Dermis blood vessel endothelial cell (primary cell): Measurements from ENCODE around the gene PCSK7. TPM values are rescaled to one million over a fixed set of nuclear protein-coding genes. Genes with fewer than 3 reads are reported as not detected.
A peak's percentile ranks its signal among the peaks of the same experiment; 100 is the strongest.
"Not testable (repeated sequence)": the region's sequence is repeated elsewhere in the genome, so short reads cannot be mapped to it uniquely, and the experiment has no call there.

ENCODE experiments used
- DNase-seq: peaks from one replicate; pipeline ENCODE4 v3.0.0; 2010
- total RNA-seq: library from RNA; depleted of rRNA; stranded (reverse); fragments of >200 nt; gene quantifications from 2 replicates; pipeline ENCODE4 v1.2.3, GENCODE V29; 2014

PCSK7 gene
- 54.1 and 63.5 TPM in 2 replicates for total RNA-seq

DNA sequence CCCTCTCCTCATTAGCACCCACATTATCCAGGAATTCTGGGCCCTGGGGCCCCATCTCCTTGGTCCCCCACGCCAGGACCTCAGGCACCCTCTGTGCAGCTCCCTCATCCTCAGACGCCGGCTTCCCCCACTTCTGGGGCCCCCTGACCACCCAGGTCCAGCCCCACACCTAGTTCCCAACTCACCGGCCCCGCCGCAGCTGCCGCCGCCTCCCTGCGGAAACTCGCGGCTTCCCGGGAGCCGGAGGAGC, at the start of gene PCSK7:
PCSK7 (minus strand) TSS at position 232 of the 250 bp plus-strand sequence. CDS start 2,229 bp downstream, outside the sequence.
- no peak for DNase-seq

- DNase-seq, result peak; percentile 93
Measured at GRCh38 chr11:117281159-117281558, 49.3 kb upstream of the PCSK7 start.

- no peak for DNase-seq
Measured at GRCh38 chr11:117279711-117280376, 48.0 kb upstream of the PCSK7 start.

- no peak for DNase-seq
Measured at GRCh38 chr11:117278347-117278746, 46.5 kb upstream of the PCSK7 start.

- no peak for DNase-seq
Measured at GRCh38 chr11:117273550-117274289, 41.8 kb upstream of the PCSK7 start.

- not testable (repeated sequence) for DNase-seq
Measured at GRCh38 chr11:117272175-117272574, 40.3 kb upstream of the PCSK7 start.

DNA sequence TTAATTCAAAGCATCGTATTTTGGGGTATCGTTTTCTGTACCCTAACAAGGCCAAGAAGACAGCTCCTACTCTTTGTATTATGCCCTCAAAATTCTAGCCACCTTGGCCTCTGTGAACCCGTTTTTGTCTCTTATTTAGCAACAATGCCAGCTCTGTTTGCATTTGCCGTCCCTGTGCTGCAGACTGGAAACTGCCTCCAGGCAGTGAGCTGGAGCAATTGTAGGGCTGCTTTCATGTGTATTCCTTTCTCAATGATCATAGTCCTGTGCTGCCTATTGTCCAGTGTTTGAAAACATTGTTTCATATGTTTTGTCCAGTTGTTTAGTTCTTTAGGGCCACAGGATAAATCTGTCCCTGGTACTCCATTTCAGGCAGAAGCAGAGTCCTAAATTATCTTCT, 39.3 kb upstream of the PCSK7 start:
- DNase-seq, result no peak

- no peak for DNase-seq
Measured at GRCh38 chr11:117269856-117270255, 38.0 kb upstream of the PCSK7 start.

GRCh38 chr11:117265745-117266144, 33.9 kb upstream of the PCSK7 start:
- DNase-seq, result no peak

DNA sequence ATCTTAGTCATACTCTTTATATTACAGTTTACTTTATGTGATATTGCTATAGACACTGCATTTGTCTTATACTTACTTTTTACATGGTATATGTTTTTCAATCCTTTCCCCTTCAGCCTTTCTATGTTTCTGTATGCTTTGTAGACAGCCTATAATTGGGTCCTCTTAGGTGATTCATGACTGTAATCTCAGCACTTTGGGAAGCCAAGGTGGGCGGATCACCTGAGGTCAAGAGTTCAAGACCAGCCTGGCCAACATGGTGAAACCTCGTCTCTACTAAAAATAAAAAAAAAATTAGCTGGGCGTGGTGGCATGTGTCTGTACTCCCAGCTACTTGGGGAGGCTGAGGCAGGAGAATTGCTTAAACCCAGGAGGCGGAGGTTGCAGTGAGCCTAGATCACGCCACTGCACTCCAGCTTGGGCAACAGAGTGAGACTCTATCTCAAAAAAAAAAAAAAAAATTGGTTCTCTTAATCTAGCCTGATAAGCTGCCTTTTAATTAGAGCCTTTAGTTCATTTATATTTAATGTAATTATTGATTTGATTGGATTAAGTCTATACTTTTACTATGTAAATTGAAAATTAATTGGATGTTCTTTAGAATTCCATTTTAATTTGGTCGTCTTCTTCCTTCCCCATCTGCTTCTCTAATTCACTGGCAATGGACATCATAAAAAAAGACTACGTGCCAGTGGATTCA, 32.9 kb upstream of the PCSK7 start:
- DNase-seq, result not testable (repeated sequence)

DNA sequence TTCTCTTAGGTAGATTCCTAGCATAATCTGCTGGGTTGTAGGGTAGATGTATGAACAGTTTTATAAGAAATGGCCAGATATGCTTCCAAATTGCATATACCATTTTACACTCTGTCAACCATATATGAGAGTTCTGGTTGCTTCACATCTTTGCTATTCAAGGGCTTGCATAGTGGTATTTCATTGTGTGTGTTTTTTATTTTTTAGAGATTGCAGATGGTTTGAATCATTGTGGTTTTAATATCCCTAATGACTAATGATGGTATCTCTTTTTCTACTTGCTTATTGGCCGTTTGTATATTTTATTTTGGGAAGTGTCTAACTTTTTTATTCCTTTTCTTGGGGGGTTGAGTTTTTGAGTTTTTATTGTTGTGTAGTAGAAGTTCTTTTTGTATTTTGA, 27.5 kb upstream of the PCSK7 start:
- no peak for DNase-seq

DNA sequence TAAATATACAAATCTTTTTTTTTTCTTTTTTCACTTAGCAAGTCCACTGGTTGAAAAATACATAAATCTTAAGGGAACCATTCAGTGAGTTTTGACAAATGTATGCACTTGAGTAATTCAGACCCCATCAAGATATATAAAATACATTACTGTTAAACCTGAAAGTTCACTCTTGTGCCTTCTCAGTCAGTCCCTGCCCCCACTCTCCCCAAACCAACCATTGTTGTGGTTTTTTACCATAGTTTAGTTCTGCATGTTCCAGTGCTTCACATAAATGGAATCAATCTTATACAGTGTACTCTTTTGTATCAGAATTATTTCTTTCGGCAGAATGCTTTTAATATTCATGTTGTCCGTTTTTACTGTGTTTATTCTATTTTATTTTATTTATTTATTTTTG, 26.7 kb upstream of the PCSK7 start:
- DNase-seq, result no peak

DNA sequence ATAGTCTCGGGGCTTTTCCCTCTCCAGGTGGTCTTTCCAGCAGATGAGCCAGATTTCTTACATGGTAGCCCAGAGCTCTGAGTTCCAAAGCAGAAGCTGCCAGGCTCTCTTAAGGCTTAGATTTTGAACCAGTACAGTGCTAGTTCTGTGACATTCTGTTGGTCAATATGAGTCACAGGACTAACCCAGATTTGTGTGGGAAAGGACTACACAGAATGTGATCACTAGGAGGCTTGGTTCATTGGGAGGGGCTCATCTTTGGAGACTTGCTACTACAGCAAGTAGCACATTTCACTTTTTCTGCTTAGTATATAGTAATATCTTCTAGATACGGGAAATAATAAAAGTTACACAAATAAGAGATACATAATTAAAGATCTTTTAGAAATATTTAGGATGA, 24.7 kb upstream of the PCSK7 start:
- no peak for DNase-seq

DNA sequence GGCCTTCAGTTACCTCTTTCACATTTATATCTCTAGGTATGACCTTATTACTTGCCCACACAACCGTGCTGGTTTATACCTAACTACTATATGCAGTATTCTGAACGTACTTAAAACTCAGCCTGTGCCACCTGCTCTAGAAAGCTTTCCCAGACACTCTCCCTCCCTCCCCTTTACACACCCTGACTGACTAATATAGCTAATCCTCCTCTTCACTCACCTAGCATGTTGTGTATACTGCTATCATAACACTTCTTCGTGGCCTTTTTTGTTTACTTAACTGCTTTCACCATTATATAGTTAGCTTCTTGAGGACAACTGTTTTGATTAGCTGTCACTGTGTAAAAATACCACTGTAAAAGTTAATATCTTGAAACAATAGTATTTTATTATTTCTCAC, 24.1 kb upstream of the PCSK7 start:
- DNase-seq, result no peak

DNA sequence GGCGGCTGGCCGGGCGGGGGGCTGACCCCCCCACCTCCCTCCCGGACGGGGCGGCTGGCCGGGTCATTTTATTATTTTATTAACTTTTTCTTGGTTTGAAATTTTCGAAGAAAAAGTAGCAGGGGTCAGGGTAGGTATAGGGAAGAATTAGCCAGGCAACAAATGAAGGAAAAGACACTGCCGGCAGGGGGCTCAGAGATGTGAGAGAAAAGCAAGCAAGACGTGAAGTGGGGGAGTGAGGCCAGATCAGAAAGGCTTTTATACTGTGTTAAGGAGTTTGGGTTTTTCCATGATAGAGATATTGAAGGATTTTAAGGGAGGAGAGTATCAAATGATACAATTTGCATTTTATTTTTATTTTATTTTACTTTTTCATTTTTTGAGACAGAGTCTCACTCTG, 19.6 kb upstream of the PCSK7 start:
- DNase-seq, result no peak

DNA sequence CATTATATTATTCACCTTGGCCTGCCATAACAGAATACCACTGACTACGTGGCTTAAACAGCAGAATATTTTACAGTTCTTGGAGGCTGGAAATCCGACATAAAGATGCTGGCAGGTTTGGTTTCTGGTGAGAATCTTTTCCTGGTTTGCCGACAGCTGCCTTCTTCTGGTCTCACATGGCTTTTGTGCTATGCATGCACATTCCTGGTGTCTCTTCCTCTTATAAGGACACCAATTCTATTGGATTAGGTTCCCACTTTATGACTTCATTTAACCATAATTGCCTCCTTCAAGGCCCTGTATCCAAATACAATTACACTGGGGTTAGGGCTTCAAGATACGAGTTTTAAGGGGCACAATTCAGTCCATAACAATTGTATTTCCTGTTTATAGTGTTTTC, 17.7 kb upstream of the PCSK7 start:
- no peak for DNase-seq

DNA sequence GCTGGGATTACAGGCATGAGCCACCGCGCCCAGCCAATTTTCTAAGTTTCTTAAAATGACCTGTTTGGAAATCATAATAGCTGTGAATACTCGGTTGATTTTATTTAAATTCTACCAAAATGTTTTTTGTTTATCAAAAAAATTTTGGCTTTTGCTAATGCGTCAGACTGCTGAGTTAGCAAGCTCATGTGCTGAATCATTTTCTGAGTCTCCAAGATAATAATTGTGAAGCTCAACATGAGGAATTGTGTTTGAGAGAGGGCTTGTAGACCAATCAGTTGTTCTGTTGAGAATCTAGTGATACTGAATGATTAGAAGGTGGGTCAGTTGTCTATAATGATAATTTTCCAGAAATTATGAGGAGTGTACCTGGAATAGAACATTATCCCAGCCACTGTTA, 16.5 kb upstream of the PCSK7 start:
- DNase-seq, result no peak

- DNase-seq, result peak; percentile 90
Measured at GRCh38 chr11:117239295-117239694, 7.4 kb upstream of the PCSK7 start.

DNA sequence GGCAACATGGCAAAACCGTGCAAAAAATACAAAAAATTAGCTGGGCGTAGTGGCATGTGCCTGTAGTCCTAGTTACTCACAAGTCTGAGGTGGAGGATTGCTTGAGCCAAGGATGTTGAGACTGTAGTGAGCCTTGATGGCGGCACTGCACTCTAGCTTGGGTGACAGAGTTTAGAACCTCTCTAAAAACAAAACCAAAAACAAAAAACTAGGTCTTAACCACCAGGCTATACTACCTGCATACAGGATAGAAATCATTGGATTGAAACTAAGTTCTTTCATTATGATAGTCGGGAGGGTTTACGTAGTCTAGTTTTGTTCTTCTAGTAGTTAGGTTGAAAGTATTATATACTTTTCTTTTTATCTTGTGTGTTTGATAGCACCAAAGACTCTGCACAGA, 6.3 kb upstream of the PCSK7 start:
- DNase-seq, result no peak

GRCh38 chr11:117232911-117233409, 1.1 kb upstream of the PCSK7 start:
- peak; percentile 28 for DNase-seq

DNA sequence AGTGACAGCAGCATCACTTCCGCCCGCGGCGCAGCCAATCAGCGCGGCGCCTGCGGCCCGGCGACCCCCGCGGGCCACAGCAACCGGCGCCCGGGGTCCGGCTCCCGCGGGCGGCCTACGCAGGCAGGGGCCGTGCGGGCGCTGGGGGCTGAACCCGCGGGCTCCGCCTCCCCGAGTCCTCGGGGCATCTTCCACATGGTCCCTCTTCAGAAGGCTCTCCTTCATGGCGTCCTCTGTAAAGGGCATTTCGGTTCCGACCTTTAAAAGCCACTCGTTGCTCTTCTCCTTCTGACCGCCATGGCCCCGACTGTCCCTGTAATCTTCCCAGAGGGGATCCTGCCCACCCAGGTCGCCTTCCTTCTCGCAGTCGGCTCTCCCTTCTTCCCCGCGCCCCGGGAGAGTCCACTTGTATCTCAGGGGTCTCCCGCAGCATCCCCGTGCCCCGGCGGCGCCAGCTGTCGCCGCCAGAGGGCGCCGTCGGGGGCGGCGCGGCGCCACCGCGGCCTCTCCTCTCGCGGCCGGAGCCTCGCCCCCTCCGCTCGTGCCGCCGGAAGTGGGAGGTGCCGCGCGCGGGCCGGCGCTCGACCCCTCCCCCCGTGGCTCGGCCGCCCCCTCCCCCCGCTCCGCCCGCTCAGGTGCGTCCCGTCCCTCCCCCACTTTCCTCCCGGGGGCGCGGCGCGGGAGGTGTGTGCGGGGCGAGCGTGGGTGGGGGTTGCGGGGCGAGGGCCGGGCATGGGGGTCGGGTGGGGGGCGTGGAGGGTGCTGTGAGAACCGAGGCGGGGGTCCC, 412 bp upstream of the PCSK7 start, which contains the start of gene RNF214:
RNF214 (plus strand) TSS at position 580 of the 787 bp plus-strand sequence. CDS start 1,602 bp downstream, outside the sequence.
- peak; percentile 83 for DNase-seq

GRCh38 chr11:117230999-117231841, 653 bp downstream of the PCSK7 start:
- peak; percentile 28 for DNase-seq
